A673 (cell line): ENCODE measurements around the gene CD40LG.

Source experiments
- EZH2 ChIP-seq: fragments of 200-600 bp; sonication (generic); IDR thresholded peaks from 2 replicates; pipeline ENCODE4 v1.6.1; 2017; ENCODE audit warnings: borderline replicate concordance, low read depth, mild to moderate bottlenecking, mixed read lengths, antibody characterized with exemption, low read length; ENCODE audit not compliant: poor library complexity, severe bottlenecking
- TF ChIP-seq, protein P1 (sequence below): fragments of 300-800, 200-600 bp; sonication (generic); conservative IDR thresholded peaks from 2 replicates; pipeline ENCODE4 v1.5.1; 2017; ENCODE audit warnings: low read depth, mild to moderate bottlenecking, antibody characterized with exemption, low read length, moderate library complexity, mixed read lengths

DNA sequence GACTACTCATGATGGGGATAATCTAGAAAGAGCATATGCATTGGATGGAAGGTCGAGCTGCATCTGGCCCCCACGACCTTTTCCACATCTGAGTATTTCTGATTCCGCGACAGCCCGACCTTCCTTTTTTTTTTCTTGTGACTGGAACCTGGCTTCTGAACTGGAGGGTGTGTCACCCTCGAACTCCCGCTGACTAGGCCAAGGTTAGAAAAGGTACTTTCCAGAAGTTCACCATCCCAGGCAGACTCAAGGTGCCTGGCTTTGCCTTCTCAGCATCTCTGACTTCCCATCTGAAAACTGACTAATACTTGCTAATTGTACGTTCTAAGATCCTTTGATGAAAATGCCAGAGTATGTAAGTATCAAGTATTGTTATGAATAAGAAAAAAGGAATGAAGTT is 49.3 kb upstream of the CD40LG start:
- TF ChIP-seq, protein P1, sequence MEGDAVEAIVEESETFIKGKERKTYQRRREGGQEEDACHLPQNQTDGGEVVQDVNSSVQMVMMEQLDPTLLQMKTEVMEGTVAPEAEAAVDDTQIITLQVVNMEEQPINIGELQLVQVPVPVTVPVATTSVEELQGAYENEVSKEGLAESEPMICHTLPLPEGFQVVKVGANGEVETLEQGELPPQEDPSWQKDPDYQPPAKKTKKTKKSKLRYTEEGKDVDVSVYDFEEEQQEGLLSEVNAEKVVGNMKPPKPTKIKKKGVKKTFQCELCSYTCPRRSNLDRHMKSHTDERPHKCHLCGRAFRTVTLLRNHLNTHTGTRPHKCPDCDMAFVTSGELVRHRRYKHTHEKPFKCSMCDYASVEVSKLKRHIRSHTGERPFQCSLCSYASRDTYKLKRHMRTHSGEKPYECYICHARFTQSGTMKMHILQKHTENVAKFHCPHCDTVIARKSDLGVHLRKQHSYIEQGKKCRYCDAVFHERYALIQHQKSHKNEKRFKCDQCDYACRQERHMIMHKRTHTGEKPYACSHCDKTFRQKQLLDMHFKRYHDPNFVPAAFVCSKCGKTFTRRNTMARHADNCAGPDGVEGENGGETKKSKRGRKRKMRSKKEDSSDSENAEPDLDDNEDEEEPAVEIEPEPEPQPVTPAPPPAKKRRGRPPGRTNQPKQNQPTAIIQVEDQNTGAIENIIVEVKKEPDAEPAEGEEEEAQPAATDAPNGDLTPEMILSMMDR = no peak
- no peak for TF ChIP-seq EZH2
